Hindlimb muscle (tissue), 1 donor: ENCODE measurements around the gene SLC27A3. TPM values are rescaled to one million over a fixed set of nuclear protein-coding genes. Genes with fewer than 3 reads are reported as not detected.

ENCODE experiments used
- DNase-seq: peaks from one replicate; pipeline ENCODE4 v3.0.0-alpha.2; 2013
- polyA plus RNA-seq: library from polyadenylated mRNA; unstranded; fragments of 120-200 nt; gene quantifications from one replicate; pipeline ENCODE4 v1.2.1, GENCODE V29; 2013; ENCODE audit not compliant: insufficient read length

Gene SLC27A3
- polyA plus RNA-seq, 1 donor, result 23.7 TPM

DNA sequence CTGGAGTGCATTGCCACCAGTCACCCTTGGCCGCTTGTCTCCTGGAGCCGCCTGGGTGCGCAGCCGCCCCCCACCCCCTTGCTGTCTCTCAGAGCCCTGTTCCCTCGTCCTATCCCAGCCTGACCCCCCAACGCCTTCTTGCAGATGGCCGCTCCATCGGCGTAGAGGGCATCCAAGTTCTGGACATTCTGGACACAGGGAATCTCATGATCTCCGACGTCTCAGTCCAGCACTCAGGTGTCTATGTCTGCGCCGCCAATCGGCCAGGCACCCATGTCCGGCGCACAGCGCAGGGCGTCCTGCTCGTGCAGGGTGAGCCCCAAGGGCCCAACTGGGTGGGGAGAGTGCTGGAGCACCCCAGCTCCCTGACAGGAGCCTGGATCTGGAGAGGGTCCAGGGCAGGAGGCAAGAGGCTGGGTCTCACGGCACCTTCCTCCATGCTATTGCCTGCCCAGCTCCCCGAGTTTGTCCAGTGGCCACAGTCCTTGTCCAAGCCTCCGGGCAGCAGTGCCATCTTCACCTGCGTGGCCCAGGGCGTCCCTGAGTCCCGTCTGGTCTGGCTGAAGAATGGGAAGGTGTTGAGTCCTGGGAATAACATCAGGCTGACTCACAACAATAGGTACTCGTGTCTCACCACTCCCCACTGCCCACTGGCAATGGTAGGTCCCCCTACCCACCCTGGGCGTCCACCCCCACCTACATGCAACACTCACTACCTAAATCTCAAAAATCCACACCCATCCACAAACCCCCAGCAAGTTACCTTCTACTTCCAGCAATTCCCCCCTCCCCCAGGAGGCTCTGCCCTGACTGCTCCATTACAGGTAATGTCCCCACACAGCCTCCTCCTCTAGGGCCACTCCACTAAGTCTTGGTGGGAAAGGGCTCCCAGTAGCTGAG lies 24.6 kb downstream of the SLC27A3 start:
- no peak for DNase-seq

DNA sequence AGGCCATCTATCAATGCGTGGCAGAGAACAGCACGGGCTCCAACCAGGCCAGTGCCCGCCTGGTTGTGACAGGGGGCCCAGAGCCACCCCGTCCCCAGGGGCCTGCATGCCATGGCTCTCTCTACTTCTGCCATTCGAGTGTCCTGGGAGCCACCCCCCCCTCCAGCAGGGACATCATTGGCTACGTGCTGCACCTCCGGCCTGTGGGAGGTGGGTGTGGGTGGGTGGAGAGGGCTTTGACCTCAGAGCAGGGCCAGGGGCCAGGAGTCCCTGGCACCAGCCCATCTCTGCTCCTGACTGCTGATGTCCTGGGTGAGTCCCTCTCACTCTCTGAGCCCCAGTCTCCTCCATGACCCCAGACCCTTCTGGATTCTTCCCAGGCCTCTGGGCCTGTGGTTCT lies 25.3 kb downstream of the SLC27A3 start:
- no peak for DNase-seq

DNA sequence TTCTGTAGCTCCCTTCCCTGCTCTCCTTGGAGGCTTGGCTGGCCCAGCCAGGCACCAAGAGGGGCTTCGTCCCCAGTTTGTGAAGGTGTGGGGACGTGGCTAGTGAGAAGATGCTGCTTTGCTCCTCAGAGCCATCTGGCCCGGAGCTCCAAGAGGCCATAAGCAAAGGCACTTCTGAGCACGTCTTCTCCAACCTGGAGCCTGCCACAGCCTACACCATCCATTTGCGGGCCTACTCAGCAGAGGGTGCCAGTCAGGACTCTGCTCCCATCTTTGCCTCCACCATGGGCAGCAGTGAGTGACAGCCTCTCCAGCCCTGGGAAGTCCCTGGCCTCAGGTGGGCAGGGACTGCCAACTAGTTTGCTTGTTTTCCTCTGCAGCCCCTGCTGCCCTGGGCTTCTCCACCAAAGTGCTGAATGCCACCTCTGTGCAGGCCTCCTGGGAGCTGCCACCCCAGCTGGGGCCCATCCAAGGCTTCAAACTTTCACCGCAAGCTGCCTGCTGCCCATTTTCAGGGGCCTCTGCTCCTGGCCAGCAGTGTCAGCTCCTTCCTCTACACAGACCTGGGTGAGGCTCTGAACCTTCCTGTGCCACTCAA lies 25.9 kb downstream of the SLC27A3 start:
- DNase-seq, result no peak

DNA sequence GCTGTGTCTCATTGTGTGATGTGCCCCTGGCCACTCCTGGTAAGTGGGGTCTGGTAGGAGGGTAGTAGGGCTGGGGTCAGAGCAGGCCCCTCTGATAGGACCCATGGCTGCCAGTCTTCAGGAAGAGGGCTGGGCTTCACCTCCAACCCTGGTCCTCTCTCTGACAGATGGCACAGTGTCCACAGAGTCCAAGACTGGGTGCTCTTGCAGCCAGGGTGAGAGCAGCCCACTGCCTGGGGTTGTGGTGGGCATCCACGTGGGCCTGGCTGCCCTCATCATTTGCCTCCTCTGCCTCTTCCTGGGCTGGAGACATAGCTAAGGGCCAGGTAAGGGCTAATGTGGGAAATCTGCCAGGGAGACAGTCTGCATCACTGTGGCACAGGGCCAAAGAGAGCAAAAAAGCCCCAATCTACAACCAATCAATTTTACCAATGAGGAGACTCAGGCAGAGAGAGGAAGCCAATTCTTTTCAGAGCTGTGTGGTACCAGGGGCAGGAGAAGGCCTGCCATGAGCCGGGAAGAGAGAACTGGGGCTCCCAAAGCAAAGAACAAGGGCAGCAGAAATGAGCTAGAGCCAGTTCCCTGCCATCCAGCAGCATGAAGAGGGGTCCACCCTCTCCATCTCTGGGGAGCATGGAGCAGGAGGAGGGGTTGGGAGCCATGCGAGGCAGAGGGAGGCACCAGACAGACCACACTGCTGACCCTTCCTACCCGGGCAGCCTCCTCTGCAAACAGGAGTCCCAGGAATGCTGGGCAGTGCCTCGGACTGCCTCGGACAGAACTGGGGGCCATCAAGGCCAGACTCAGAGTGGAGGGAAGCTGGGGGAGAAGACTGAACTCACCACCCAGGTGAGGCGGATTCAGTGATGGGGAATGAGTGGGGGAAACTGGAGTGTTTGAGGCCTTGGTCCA lies 26.8 kb downstream of the SLC27A3 start:
- DNase-seq, result no peak

DNA sequence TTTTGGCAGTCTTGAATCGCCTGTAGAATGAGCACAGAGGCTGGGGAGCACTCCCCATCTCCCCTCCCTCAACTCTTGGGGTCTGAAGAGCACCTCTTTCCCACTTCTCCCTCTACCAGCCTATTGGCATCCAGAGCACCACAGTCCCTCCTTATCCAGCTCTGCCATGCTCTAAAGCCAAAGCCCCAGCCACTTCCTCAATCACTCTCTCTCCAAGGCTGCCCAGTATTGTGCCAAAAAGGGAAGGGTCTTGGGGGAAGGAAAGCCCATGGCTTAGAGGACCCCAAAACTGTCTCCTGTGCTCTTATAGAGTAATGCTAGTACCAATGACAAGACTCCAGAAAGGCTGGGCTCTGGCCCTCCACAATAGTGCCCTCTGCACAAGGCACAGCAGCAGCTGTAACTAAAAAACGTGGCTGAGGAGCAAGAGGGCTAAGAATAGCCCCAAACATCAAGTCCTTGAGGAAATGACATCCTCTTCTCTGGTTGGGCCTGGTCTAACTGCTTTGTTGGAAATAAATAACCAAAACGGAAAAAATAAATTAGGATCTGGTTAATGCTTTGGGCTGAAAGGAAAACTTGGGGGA lies 28.4 kb downstream of the SLC27A3 start:
- no peak for DNase-seq

DNA sequence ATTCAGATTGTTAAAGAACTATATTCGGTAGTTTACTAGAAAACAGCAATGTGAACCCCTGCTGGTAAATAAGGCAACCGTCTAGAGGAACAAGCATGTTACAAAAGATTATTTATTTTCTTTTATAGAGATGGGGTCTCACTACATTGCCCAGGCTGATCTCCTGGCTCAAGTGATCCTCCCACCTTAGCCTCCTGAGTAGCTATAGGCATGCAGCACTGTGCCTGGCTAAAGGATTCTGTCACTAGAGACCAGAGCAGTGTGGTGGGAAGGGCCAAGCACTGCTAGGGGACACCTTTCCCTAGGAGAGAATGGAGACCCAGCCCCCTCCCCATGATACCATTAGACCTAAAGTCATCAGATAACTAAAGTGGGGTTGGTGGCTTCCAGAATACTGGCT lies 28.9 kb downstream of the SLC27A3 start:
- no peak for DNase-seq

DNA sequence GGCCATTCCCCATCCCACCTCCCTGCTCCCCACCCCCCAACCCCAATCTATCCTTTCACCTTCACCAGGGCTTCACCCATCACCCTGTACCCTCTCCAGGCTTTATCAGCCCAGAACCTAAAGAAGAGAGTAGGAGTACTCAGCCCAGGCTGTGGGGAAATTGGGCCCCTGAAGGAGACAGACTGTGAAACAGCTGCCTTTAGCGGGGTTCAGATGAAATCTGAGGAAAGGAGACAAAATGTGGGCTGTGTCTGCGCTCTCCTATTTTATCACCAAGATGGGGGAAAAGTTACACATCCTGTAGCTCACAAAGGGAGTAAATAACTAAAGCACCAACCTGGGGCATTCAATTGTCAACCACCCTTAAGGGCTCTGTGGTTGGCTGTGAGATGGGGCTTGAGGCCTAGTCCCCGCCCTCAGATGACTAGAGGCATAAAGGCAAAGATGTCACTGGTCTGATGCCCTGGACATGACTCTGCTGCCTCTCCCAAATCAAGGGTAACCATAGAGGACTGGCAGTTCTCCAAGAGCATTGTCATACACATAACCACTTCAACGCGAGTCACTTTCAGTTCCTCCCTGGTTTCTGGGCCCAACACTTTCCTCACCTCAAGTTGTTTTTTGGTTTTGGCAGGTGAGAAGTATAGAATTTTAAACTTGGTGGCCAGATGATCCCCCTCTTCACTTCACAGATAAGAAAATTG lies 30.0 kb downstream of the SLC27A3 start:
- DNase-seq, result no peak

DNA sequence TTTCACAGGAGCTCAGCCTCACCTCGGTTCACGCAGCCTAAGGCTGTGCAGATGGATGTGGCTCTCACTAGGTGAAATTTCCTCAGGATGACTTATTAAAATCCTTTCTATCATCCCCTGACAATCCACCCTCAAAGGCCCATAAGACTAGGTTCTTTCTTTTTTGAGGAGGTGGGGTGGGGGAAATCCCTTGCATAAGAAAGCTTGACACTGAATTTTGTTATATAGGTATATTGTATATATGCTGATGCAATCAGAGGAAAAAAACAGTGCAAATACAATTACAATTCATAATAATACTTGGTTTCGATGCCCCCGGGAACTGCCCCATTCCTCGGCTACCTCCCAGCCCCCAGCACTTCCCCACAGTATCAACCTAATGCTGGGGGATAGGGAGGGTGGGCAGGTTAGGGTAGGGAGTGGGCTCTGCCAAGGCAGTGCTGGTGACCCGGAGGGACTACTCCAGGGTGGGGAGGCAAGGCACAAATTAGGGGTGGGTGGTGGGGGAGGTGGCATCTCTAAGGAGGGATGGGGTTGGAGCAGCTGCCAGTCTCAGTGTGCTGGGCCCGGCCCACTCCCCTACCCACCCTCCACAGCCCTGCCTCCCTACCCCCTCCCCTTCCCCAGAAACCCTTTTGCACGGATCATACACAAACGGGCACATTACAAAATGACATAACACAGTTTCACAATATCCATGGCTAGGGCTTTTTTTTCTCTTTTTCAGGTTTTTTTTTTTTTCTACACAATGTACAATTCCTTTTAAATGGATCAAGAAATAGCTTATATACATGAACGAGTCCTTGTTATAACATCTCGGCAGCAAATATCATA lies 30.9 kb downstream of the SLC27A3 start:
- no peak for DNase-seq

DNA sequence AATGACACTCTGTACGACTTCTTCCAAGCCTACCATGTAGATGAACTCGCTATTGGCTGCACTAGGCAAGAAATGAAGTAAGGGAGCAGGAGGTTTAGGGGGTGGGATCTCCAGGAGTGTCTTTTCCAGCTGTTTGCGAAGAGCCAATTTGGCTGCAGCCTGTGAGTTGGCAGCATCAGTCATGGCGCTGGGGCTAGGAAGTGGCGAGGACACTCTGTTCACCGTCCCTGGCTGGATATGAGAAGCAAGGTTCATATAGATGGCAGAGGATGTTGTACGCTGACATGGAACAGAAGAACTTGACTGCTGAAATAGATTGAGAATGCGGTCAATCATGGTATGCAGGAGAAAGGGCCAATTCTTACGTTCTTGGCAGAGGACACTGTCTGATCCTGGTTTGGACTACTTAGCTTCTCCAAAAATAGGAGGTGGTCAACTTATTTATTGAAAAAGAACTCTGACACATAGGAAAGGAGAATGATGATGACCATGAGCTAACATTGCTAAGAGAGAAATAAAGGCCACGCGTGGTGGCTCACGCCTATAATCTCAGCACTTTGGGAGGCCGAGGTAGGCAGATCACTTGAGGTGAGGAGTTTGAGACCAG lies 41.2 kb downstream of the SLC27A3 start:
- peak; percentile 30 for DNase-seq

DNA sequence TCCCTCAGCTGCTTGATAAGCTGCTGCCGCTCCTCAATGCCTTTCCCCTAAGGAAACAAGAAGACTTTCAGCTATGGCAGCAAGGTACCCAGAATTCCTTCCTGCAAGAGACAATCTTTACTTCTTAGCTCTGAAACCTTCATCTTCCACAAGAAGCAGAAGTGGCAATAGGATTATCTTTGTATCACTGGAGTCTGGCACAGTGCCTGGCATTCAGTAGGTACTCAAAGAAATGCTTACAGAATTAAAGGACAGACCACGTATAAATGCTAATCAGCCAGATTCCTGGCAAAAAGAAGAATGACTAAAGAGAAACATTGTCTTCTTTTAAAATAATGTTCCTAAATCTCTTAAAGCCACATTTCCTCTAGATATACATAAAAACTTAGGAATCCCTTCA lies 43.7 kb downstream of the SLC27A3 start:
- no peak for DNase-seq

DNA sequence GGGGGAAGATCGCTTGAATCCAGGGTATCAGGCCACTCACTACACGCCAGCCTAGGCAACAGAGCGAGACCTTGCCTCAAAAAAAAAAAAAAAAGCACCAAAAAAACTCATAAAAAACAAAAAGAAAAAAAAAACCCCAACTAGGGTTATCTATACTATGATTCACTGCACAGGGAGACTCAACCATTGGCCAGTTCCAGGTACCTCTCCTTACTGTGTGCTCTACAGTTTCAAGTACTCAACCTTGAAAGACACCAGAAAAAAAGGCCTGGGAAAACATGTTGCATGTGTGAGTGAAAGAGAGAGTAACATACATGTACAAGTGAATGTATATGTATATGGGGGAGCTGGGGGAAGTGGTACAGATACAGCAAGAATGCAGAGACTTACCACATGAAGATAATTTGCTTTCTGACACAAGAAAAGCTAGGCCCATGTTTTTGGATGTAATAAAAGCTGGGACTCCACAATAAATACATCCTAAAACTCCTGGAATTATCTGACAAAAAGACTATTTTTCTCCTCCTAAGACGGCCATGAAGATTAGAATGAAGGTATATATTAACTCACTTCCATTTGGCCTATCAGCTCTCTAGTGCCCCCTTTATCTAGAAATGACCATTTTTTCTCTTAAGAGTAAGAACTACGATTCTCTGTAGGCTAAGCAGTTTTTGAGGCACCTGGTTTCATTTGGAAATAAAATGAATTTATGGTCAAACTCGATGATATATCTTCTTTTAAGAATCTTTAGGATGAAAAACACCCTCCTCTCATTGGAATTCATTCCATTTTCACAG lies 52.2 kb downstream of the SLC27A3 start:
- DNase-seq, result no peak

Other genes starting within 250 kb of the SLC27A3 start
- 187 TPM for gene S100A6, start 239.4 kb upstream of the SLC27A3 start, polyA plus RNA-seq
- not detected for gene S100A5, start 234.5 kb upstream of the SLC27A3 start, polyA plus RNA-seq
- gene S100A4, start 229.6 kb upstream of the SLC27A3 start, polyA plus RNA-seq, result 193 TPM
- 1.2 TPM for gene S100A3, start 226.1 kb upstream of the SLC27A3 start, polyA plus RNA-seq
- gene S100A2, start 209.6 kb upstream of the SLC27A3 start, polyA plus RNA-seq, result 2.2 TPM
- gene S100A16, start 162.3 kb upstream of the SLC27A3 start, polyA plus RNA-seq, result 54.7 TPM
- 1.1 TPM for gene S100A14, start 159.1 kb upstream of the SLC27A3 start, polyA plus RNA-seq
- gene S100A13, start 147.9 kb upstream of the SLC27A3 start, polyA plus RNA-seq, result 58.5 TPM
- gene S100A1, start 147.0 kb upstream of the SLC27A3 start, polyA plus RNA-seq, result 11.6 TPM
- gene CHTOP, start 141.3 kb upstream of the SLC27A3 start, polyA plus RNA-seq, result 100 TPM
- 54.5 TPM for gene SNAPIN, start 116.7 kb upstream of the SLC27A3 start, polyA plus RNA-seq
- gene ILF2, start 104.4 kb upstream of the SLC27A3 start, polyA plus RNA-seq, result 139 TPM
- 17.2 TPM for gene NPR1, start 96.7 kb upstream of the SLC27A3 start, polyA plus RNA-seq
- gene INTS3, start 47.4 kb upstream of the SLC27A3 start, polyA plus RNA-seq, result 45.5 TPM
- gene GATAD2B, start 147.6 kb downstream of the SLC27A3 start, polyA plus RNA-seq, result 19.6 TPM
- gene DENND4B, start 171.3 kb downstream of the SLC27A3 start, polyA plus RNA-seq, result 39.7 TPM
- 23.3 TPM for gene CRTC2, start 183.2 kb downstream of the SLC27A3 start, polyA plus RNA-seq
- 43.9 TPM for gene SLC39A1, start 188.1 kb downstream of the SLC27A3 start, polyA plus RNA-seq
- gene CREB3L4, start 192.5 kb downstream of the SLC27A3 start, polyA plus RNA-seq, result 16.1 TPM
- gene JTB, start 202.3 kb downstream of the SLC27A3 start, polyA plus RNA-seq, result 72.1 TPM
- 74.0 TPM for gene RAB13, start 210.9 kb downstream of the SLC27A3 start, polyA plus RNA-seq
- gene RPS27, start 215.4 kb downstream of the SLC27A3 start, polyA plus RNA-seq, result 3,171 TPM